HL-60 (cell line): ENCODE data around the gene ENTPD2.
A peak's percentile ranks its signal among the peaks of the same experiment; 100 is the strongest.

Experiments used
- DNase-seq, 2 experiments: peaks; one replicate each; pipeline ENCODE4 v3.0.0-alpha.2; 2010 to 2020; ENCODE audit warnings: low read depth in 1 of 2, low spot score in 1 of 2
- H3K27ac ChIP-seq: fragments of 250-450 bp; sonication (Bioruptor Pico); replicated peaks from 2 replicates; pipeline ENCODE4 v1.5.1; 2020; ENCODE audit warnings: mild to moderate bottlenecking, moderate library complexity
- H3K27me3 ChIP-seq: fragments of 250-450 bp; sonication (Bioruptor Pico); 2 replicates; pipeline ENCODE4 v1.5.1; 2021; ENCODE audit warnings: mild to moderate bottlenecking, moderate library complexity; ENCODE audit not compliant: insufficient read depth, poor library complexity, severe bottlenecking
- H3K4me3 ChIP-seq: replicated peaks from 2 replicates; pipeline ENCODE4 v1.5.1; 2011; ENCODE audit warnings: mild to moderate bottlenecking, control low read depth, low read length; ENCODE audit not compliant: insufficient read depth
- GABPA ChIP-seq: IDR thresholded peaks from 2 replicates; pipeline ENCODE4 v1.6.1; 2012; ENCODE audit warnings: low read depth
- POLR2AphosphoS5 ChIP-seq: IDR thresholded peaks from 2 replicates; pipeline ENCODE4 v1.6.1; 2012; ENCODE audit warnings: low read depth
- SPI1 ChIP-seq: IDR thresholded peaks from 2 replicates; pipeline ENCODE4 v1.6.1; 2012; ENCODE audit warnings: low read depth, mild to moderate bottlenecking, borderline replicate concordance
- TF ChIP-seq, protein P1 (sequence below): IDR thresholded peaks from 2 replicates; pipeline ENCODE4 v1.6.1; 2012; ENCODE audit warnings: low read depth; ENCODE audit not compliant: insufficient replicate concordance
- TF ChIP-seq, protein P2 (sequence below): IDR thresholded peaks from one replicate; pipeline ENCODE4 v1.5.1; 2011; ENCODE audit warnings: low read length, control low read depth, inconsistent platforms; ENCODE audit not compliant: insufficient read depth

The ENTPD2 gene

DNA sequence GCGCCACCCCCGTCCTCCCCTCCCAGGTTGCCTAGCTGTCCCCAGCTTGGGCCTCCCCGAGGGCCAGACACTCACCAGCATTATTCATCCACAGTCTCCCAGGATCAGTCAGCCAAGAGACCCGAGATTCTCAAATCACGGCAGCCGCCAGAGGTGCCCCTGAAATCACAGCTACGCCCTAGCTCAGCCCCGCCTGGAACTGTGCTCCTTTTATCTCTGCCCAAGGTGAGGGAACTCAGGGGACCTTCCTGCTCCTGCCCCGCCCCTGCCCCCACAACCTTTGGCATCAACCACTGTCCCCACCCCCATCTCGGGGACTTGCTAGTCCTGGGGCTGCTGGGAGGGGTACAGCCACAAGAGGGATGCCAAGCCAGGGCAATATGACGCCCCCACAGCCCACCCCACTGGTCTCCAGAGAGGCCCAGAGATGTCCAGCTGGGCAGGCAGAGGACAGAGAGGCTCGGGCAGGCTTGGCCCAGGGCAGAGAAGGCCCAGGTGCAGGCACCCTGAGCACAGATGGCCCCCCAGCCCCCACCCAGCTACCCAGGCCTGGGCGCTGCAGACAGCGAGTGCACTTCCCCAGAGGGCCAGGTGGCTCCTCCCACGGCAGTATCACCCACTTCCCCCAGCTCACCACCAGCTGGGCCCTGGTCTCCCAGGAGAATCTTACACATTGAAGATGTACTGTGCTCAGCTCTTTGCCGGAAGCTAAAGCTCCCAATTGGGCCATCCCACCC lies 21.8 kb downstream of the ENTPD2 start, which contains the start of gene FUT7:
Gene FUT7 (minus strand): TSS at position 185 of the 737 bp plus-strand sequence. CDS start 97 bp downstream, at position 88.
- Histone ChIP-seq H3K27ac (peak within 1 kb of the TSS; percentile 98), H3K4me3 (peak within 1 kb of the TSS; percentile 88), H3K27me3 (no peaks in the 10 kb centered on the region)
- peak; percentile 74 to 91 for DNase-seq
- TF ChIP-seq, protein P1, sequence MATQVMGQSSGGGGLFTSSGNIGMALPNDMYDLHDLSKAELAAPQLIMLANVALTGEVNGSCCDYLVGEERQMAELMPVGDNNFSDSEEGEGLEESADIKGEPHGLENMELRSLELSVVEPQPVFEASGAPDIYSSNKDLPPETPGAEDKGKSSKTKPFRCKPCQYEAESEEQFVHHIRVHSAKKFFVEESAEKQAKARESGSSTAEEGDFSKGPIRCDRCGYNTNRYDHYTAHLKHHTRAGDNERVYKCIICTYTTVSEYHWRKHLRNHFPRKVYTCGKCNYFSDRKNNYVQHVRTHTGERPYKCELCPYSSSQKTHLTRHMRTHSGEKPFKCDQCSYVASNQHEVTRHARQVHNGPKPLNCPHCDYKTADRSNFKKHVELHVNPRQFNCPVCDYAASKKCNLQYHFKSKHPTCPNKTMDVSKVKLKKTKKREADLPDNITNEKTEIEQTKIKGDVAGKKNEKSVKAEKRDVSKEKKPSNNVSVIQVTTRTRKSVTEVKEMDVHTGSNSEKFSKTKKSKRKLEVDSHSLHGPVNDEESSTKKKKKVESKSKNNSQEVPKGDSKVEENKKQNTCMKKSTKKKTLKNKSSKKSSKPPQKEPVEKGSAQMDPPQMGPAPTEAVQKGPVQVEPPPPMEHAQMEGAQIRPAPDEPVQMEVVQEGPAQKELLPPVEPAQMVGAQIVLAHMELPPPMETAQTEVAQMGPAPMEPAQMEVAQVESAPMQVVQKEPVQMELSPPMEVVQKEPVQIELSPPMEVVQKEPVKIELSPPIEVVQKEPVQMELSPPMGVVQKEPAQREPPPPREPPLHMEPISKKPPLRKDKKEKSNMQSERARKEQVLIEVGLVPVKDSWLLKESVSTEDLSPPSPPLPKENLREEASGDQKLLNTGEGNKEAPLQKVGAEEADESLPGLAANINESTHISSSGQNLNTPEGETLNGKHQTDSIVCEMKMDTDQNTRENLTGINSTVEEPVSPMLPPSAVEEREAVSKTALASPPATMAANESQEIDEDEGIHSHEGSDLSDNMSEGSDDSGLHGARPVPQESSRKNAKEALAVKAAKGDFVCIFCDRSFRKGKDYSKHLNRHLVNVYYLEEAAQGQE, result no peak
- TF ChIP-seq SPI1 (peak; percentile 96), POLR2AphosphoS5 (peak; percentile 88)

DNA sequence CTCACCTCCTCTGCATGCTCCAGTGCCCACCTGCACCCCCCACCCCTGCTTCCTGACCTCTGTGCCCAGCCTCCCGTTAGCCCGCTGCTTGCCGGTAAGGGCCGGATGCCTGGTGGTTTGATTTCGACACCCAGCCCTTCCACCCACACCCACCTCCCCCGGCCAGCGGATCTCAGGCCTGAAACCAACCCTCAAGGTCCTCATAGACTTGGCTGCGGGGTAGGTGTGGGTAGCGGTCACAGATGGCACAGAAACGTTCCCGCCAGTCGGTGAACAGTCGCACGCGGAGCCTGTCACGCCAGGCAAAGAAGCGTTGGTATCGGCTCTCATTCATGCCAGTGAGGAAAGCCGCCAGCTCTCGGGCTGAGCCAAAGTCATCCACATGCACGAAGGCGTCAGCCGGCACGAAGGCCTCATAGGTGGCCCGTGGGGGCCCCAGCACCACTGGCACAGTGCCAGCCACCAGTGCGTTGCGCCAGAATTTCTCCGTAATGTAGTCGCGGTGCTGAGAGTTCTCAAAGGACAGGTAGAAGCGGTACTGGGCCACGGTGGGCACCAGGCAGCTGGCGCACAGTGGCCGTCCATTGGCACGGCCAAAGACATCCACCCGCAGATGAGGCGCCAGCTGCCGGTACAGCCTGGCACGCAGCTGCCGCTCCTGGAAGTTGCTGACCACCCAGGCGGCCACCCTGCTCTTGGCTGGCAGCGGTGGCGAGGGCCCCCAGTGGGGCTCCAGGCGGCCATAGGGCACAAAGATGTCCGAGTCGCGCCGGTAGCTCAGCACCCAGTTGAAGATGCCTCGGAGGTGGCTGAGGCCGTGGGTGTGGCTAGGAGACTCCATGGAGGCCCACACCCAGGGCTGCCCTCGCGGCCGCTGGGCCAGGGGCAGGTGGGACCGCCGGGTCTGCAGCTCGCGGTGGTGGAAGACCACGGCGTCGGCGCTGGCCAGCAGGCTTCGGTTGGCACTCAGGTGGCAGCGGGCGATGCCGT lies 23.0 kb downstream of the ENTPD2 start:
- Histone ChIP-seq H3K27ac (peak overlapping the region; percentile 98), H3K4me3 (peak overlapping the region; percentile 88), H3K27me3 (no peaks in the 10 kb centered on the region)
- TF ChIP-seq, protein P2, sequence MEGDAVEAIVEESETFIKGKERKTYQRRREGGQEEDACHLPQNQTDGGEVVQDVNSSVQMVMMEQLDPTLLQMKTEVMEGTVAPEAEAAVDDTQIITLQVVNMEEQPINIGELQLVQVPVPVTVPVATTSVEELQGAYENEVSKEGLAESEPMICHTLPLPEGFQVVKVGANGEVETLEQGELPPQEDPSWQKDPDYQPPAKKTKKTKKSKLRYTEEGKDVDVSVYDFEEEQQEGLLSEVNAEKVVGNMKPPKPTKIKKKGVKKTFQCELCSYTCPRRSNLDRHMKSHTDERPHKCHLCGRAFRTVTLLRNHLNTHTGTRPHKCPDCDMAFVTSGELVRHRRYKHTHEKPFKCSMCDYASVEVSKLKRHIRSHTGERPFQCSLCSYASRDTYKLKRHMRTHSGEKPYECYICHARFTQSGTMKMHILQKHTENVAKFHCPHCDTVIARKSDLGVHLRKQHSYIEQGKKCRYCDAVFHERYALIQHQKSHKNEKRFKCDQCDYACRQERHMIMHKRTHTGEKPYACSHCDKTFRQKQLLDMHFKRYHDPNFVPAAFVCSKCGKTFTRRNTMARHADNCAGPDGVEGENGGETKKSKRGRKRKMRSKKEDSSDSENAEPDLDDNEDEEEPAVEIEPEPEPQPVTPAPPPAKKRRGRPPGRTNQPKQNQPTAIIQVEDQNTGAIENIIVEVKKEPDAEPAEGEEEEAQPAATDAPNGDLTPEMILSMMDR, result no peak
- peak; percentile 99 for TF ChIP-seq POLR2AphosphoS5
- peak; percentile 37; the same call in 1 of the 2 replicates for TF ChIP-seq GABPA
- TF ChIP-seq, protein P1, result peak; percentile 60
- TF ChIP-seq SPI1, result peak; percentile 2; the same call in 1 of the 2 replicates
- DNase-seq, result peak; percentile 96 to 99

DNA sequence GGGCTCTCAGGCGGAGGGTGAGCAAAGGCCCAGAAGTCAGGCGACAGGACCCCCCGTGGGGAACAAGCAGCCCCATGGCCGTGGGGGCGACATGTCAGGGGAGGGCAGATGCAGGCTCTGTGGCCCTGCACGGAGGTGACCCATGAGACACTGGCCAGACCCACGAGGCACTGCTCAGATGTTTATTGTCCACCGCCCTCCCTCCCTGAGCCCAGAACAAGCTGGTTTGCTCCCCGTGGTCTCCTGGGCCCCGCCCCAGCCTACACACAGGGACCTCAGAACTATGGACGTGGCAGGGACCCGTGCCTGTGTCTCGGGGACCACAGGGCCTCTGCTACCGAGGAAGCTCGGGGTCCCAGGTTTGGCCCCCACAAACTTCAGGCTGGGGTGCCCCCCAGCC lies 23.9 kb downstream of the ENTPD2 start:
- H3K27me3 ChIP-seq, result no peaks in the 10 kb centered on the region
- peak overlapping the region; percentile 98 for H3K27ac ChIP-seq
- DNase-seq, result peak; percentile 66 to 68
- peak overlapping the region; percentile 88 for H3K4me3 ChIP-seq
- TF ChIP-seq, protein P1, result no peak
